HepG2 (cell line): ENCODE measurements around the gene SLC13A5. TPM values are rescaled to one million over a fixed set of nuclear protein-coding genes. Genes with fewer than 3 reads are reported as not detected.

Source experiments
- ATAC-seq: fragments of 200-7000 bp; cut with Tn5 transposase; 3 replicates; pipeline ENCODE4 v1.9.1; 2020; ENCODE audit warnings: mild to moderate bottlenecking, moderate library complexity
- BruUV-seq: library from RNA; stranded (reverse); fragments of 400-500 nt; replicated peaks from 2 replicates; lab custom pipeline; 2021; lab: Mats Ljungman, UMichigan
- CTCF ChIA-PET: fragments of 300-600 bp; formaldehyde crosslinking; extraction: SDS; loops from one replicate; lab custom pipeline; 2021; ENCODE audit warnings: low total read pairs, inconsistent platforms, low intra/inter-chr PET ratio; lab: Yijun Ruan, JAX
- POLR2A ChIA-PET: fragments of 350-600 bp; sonication (Branson Sonifier 250); formaldehyde crosslinking; loops from one replicate; lab custom pipeline; 2020; ENCODE audit warnings: antibody characterized with exemption, inconsistent platforms; lab: Yijun Ruan, JAX
- DNase-seq: peaks from one replicate; pipeline ENCODE4 v3.0.0-alpha.2; 2015; ENCODE audit warnings: low spot score
- FAIRE-seq: peaks from 3 replicates; lab custom pipeline; 2011; peaks lifted over from hg19 to GRCh38; lab: Jason Lieb, UNC
- H2AFZ ChIP-seq: one replicate; pipeline ENCODE4 v1.6.1; 2011; ENCODE audit warnings: low read length, inconsistent platforms
- H3K27ac ChIP-seq: fragments of 300-600 bp; 3 replicates; pipeline ENCODE4 v1.8.0; 2011; ENCODE audit warnings: mixed run types, mild to moderate bottlenecking, mixed read lengths, low read length, inconsistent platforms; ENCODE audit not compliant: insufficient read depth; ENCODE audit errors: extremely low read length
- H3K27me3 ChIP-seq, 2 experiments: fragments of 200-600 bp in 1 of 2; 2 replicates in 1 of 2; 3 replicates in 1 of 2; pipeline versions ENCODE4 v1.6.0 to v1.8.0; 2011; ENCODE audit warnings: low read length in 2 of 2, mild to moderate bottlenecking in 2 of 2, moderate library complexity in 2 of 2, inconsistent platforms in 1 of 2; ENCODE audit not compliant: insufficient read depth in 2 of 2, control insufficient read depth in 1 of 2
- H3K36me3 ChIP-seq, 2 experiments: fragments of 200-600 bp in 1 of 2; replicated peaks in 1 of 2; 2 replicates in 1 of 2; 3 replicates in 1 of 2; pipeline versions ENCODE4 v1.5.1 to v1.8.0; 2011; ENCODE audit warnings: low read length in 2 of 2, inconsistent platforms in 1 of 2; ENCODE audit not compliant: insufficient read depth in 2 of 2, control insufficient read depth in 1 of 2
- H3K4me1 ChIP-seq: 2 replicates; pipeline ENCODE4 v1.5.1; 2012; ENCODE audit warnings: low read length, inconsistent platforms; ENCODE audit not compliant: insufficient read depth
- H3K4me2 ChIP-seq: 2 replicates; pipeline ENCODE4 v1.6.0; 2011; ENCODE audit warnings: low read depth, low read length, inconsistent platforms
- H3K4me3 ChIP-seq, 3 experiments: fragments of 200-600 bp in 1 of 3; sonication (generic), shearing (Covaris generic) in 1 of 3; replicated peaks in 1 of 3; 2 replicates each; pipeline ENCODE4 v1.5.1; 2011 to 2016; ENCODE audit warnings: low read length in 3 of 3, inconsistent platforms in 2 of 3, low read depth in 2 of 3, mild to moderate bottlenecking in 2 of 3, control low read depth in 1 of 3, mixed read lengths in 1 of 3; ENCODE audit not compliant: insufficient read depth in 1 of 3
- H3K79me2 ChIP-seq: one replicate; pipeline ENCODE4 v1.6.1; 2011; ENCODE audit warnings: low read length, inconsistent platforms; ENCODE audit not compliant: insufficient read depth
- H3K9ac ChIP-seq: 2 replicates; pipeline ENCODE4 v1.6.0; 2011; ENCODE audit warnings: mild to moderate bottlenecking, low read depth, low read length, inconsistent platforms; ENCODE audit not compliant: insufficient read depth
- H3K9me3 ChIP-seq: 2 replicates; pipeline ENCODE4 v1.5.1; 2012; ENCODE audit warnings: mild to moderate bottlenecking, low read length
- H4K20me1 ChIP-seq: 2 replicates; pipeline ENCODE4 v1.6.0; 2011; ENCODE audit warnings: inconsistent platforms, mild to moderate bottlenecking, low read length, moderate library complexity; ENCODE audit not compliant: insufficient read depth
- E2F5 ChIP-seq: sonication (generic); formaldehyde crosslinking; conservative IDR thresholded peaks from 2 replicates; pipeline ENCODE4 v1.4.0; 2020; ENCODE audit warnings: missing genetic modification reagents
- SCMH1 ChIP-seq: sonication (generic); formaldehyde crosslinking; IDR thresholded peaks from 2 replicates; pipeline ENCODE4 v1.9.0; 2021; ENCODE audit warnings: missing genetic modification reagents, mild to moderate bottlenecking, borderline replicate concordance
- SNAPC2 ChIP-seq: sonication (generic); formaldehyde crosslinking; IDR thresholded peaks from 2 replicates; pipeline ENCODE4 v1.8.1; 2022; ENCODE audit warnings: mild to moderate bottlenecking, missing genetic modification reagents
- TRAFD1 ChIP-seq: sonication (generic); formaldehyde crosslinking; IDR thresholded peaks from 2 replicates; pipeline ENCODE4 v1.5.1; 2020; ENCODE audit warnings: missing genetic modification reagents, mild to moderate bottlenecking, borderline replicate concordance
- ZBED4 ChIP-seq: sonication (generic); formaldehyde crosslinking; IDR thresholded peaks from 2 replicates; pipeline ENCODE4 v1.4.0; 2020; ENCODE audit warnings: missing genetic modification reagents, borderline replicate concordance
- ZBTB7A ChIP-seq: sonication (generic); formaldehyde crosslinking; IDR thresholded peaks from 2 replicates; pipeline ENCODE4 v1.8.0; 2022; ENCODE audit warnings: mild to moderate bottlenecking, missing genetic modification reagents
- ZNF207 ChIP-seq: fragments of 450-650 bp; IDR thresholded peaks from 2 replicates; pipeline ENCODE4 v1.6.1; 2016; ENCODE audit warnings: antibody characterized with exemption, borderline replicate concordance
- ZNF234 ChIP-seq: sonication (generic); formaldehyde crosslinking; conservative IDR thresholded peaks from 2 replicates; pipeline ENCODE4 v1.5.1; 2020; ENCODE audit warnings: mild to moderate bottlenecking, missing genetic modification reagents
- ZNF414 ChIP-seq: sonication (generic); formaldehyde crosslinking; IDR thresholded peaks from 2 replicates; pipeline ENCODE4 v1.5.0; 2020; ENCODE audit warnings: missing genetic modification reagents
- ZNF740 ChIP-seq: sonication (generic); formaldehyde crosslinking; IDR thresholded peaks from 2 replicates; pipeline ENCODE4 v1.4.0; 2020; ENCODE audit warnings: missing genetic modification reagents
- ZNF782 ChIP-seq: sonication (generic); formaldehyde crosslinking; IDR thresholded peaks from 2 replicates; pipeline ENCODE4 v1.4.0; 2020; ENCODE audit warnings: missing genetic modification reagents, mild to moderate bottlenecking, borderline replicate concordance
- ZNF883 ChIP-seq: sonication (generic); formaldehyde crosslinking; IDR thresholded peaks from 2 replicates; pipeline ENCODE4 v1.5.1; 2020; ENCODE audit warnings: mild to moderate bottlenecking, missing genetic modification reagents; ENCODE audit errors: not compliant biosample characterization
- WGBS: methylation state at CpG from one replicate; pipeline ENCODE4 v1.1.6; 2017; ENCODE audit warnings: low lambda C conversion rate; 5-methylcytosine and 5-hydroxymethylcytosine counted together
- in situ Hi-C: cut with HindIII; loops from 2 replicates; pipeline ENCODE4 v1.10.0; 2017; ENCODE audit warnings: low pct_unique_long_range_greater_than_20kb; ENCODE audit not compliant: extremely low pct_ligation_motif_present
- intact Hi-C: fragments of 100-400 bp; cut with micrococcal nuclease; formaldehyde crosslinking; loops from one replicate; pipeline ENCODE4 v1.10.0; 2022; ENCODE audit not compliant: unreplicated experiment
- polyA plus RNA-seq, 8 experiments: library from polyadenylated mRNA; depleted of rRNA in 3 of 8; stranded (reverse) in 7 of 8; unstranded in 1 of 8; fragments of >200 nt; fragmentation: Illumina TruSeq in 4 of 8; extraction: Trizol in 4 of 8; gene quantifications; 2 replicates each; pipeline versions ENCODE4 v1.2.1 to v1.2.3, GENCODE V29; 2011 to 2016; ENCODE audit warnings: low read depth in 4 of 8, missing spikeins in 1 of 8, mixed read lengths in 1 of 8; ENCODE audit not compliant: insufficient read depth in 1 of 8
- total RNA-seq, 5 experiments: library from RNA; depleted of rRNA; stranded (reverse); fragments of >200 nt; fragmentation: Illumina TruSeq; extraction: Trizol; gene quantifications; 2 replicates each; pipeline ENCODE4 v1.2.3, GENCODE V29; 2016; ENCODE audit warnings: low read depth in 1 of 5

Gene SLC13A5
- total and polyA plus RNA-seq, 2 of the 13 experiments (the other 11 are each of a cell fraction or from before 2014, with no cell fraction given) = 42.8 to 310 TPM

- no peak for TF ChIP-seq ZNF207
- TF ChIP-seq ZNF234 = no peak
- no peak for TF ChIP-seq SCMH1 (CRISPR knock-in tag)
- no peak for TF ChIP-seq TRAFD1 (CRISPR knock-in tag)
Measured at GRCh38 chr17:6712854-6713129, 377 bp downstream of the SLC13A5 start (continued).

- FAIRE-seq (peak; percentile 42), ATAC-seq (peak; percentile 66), DNase-seq (peak; percentile 88)
- no peak overlapping the region for H2AFZ ChIP-seq
- ChIA-PET POLR2A (interaction anchor here (0.8 to 7.8 kb wide), 26 partner anchors 10 to 1226 kb away, joined by 3 to 419 read pairs (median 5); partner anchors contain the start of genes ASGR2, DERL2, MIS12 and RNASEK), CTCF (interaction anchor here (1.2 to 3.6 kb wide), 4 partner anchors 12 to 47 kb away, joined by 3 to 52 read pairs (median 8); no protein-coding TSS in a partner anchor)
- no peaks in the 10 kb centered on the region for H4K20me1 ChIP-seq
- peaks cover 72% of the 10 kb centered on the region for H3K4me1 ChIP-seq
- 5% methylated on average over 8 of the region's 11 CpGs for WGBS
- peaks cover under 1% of the 10 kb centered on the region; the same call in 1 of the 2 replicates for H3K9me3 ChIP-seq
- peak overlapping the region; percentile 93 for H3K4me2 ChIP-seq
- peaks cover 42% of the 10 kb centered on the region for H3K79me2 ChIP-seq
- H3K27me3 ChIP-seq = no peaks in the 10 kb centered on the region; a peak in 1 of 5 replicates
- peak overlapping the region; percentile 60 to 84 (median 84) for H3K4me3 ChIP-seq
- intact Hi-C loops (loop anchor here (1.0 to 10.0 kb wide), 3 partner anchors 12 to 83 kb away; no protein-coding TSS in a partner anchor), in situ Hi-C loops (loop anchor here (5.0 kb wide), 1 partner anchor 45 kb away; no protein-coding TSS in a partner anchor)
- H3K9ac ChIP-seq = peak overlapping the region; percentile 83
- no peaks in the 10 kb centered on the region for H3K36me3 ChIP-seq
- BruUV-seq = TSS peak; percentile 68
- peak overlapping the region; percentile 74 for H3K27ac ChIP-seq
- TF ChIP-seq ZNF740 (CRISPR knock-in tag) (no peak), ZBTB7A (CRISPR knock-in tag) (peak; percentile 50; the same call in 1 of the 2 replicates), SNAPC2 (CRISPR knock-in tag) (0 out of 2 replicates have a peak, but pooled peaks have one; percentile 23), ZNF782 (CRISPR knock-in tag) (0 out of 2 replicates have a peak, but pooled peaks have one; percentile 22), E2F5 (no peak), ZNF883 (CRISPR knock-in tag) (peak; percentile 20), ZNF414 (CRISPR knock-in tag) (peak; percentile 67), ZBED4 (CRISPR knock-in tag) (0 out of 2 replicates have a peak, but pooled peaks have one; percentile 35)
Measured at GRCh38 chr17:6712058-6712853, 913 bp downstream of the SLC13A5 start.
